Measurements from ENCODE around the gene ZBTB37.

GRCh38 chr1:173916667-173917066, 48.5 kb downstream of the ZBTB37 start:
- TF ChIP-seq, protein P1, sequence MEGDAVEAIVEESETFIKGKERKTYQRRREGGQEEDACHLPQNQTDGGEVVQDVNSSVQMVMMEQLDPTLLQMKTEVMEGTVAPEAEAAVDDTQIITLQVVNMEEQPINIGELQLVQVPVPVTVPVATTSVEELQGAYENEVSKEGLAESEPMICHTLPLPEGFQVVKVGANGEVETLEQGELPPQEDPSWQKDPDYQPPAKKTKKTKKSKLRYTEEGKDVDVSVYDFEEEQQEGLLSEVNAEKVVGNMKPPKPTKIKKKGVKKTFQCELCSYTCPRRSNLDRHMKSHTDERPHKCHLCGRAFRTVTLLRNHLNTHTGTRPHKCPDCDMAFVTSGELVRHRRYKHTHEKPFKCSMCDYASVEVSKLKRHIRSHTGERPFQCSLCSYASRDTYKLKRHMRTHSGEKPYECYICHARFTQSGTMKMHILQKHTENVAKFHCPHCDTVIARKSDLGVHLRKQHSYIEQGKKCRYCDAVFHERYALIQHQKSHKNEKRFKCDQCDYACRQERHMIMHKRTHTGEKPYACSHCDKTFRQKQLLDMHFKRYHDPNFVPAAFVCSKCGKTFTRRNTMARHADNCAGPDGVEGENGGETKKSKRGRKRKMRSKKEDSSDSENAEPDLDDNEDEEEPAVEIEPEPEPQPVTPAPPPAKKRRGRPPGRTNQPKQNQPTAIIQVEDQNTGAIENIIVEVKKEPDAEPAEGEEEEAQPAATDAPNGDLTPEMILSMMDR (IDR thresholded peaks at IDR 0.05), result no peak
- no peak for TF ChIP-seq POLR2A (IDR thresholded peaks at IDR 0.05)

All from adrenal gland (tissue), 5 donors.